Neural progenitor cell (in vitro differentiated cells): Measurements from ENCODE around the gene MCM8.

Experiments used
- EZH2 ChIP-seq: fragments of 200-600 bp; sonication (generic); IDR thresholded peaks from 2 replicates; pipeline ENCODE4 v1.6.1; 2017; ENCODE audit warnings: antibody characterized with exemption, mild to moderate bottlenecking, moderate library complexity
- EZH2phosphoT487 ChIP-seq: fragments of 200-600 bp; sonication (generic); IDR thresholded peaks from 2 replicates; pipeline ENCODE4 v1.6.1; 2017; ENCODE audit warnings: antibody characterized with exemption
- TF ChIP-seq, protein P1 (sequence below): fragments of 200-600 bp; sonication (generic); IDR thresholded peaks from 2 replicates; pipeline ENCODE4 v1.5.1; 2017; ENCODE audit warnings: antibody characterized with exemption, mild to moderate bottlenecking

DNA sequence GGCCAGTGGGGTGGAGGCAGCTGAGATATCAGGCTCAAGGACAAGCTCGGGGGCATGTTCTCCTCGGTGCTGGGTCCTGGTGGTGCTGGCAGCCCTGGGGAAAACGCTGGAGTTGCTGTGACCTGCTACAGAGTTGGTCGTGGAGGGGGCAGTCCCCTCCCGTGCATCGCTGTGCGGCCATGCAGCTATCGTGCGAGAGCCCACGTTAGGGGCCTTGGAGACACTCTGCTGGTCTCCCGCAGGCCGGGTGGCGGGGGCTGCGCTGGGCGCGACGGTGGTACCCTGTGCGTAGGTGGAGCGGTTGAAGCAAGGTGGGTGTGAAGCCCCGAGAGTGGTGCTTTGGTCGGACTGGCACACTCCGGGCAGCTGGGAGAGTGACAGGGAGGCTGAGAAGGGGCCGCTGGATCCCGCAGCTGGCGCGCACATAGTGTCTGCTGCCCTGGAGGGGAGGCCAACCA is 91.4 kb downstream of the MCM8 start:
- no peak for TF ChIP-seq EZH2
- TF ChIP-seq, protein P1, sequence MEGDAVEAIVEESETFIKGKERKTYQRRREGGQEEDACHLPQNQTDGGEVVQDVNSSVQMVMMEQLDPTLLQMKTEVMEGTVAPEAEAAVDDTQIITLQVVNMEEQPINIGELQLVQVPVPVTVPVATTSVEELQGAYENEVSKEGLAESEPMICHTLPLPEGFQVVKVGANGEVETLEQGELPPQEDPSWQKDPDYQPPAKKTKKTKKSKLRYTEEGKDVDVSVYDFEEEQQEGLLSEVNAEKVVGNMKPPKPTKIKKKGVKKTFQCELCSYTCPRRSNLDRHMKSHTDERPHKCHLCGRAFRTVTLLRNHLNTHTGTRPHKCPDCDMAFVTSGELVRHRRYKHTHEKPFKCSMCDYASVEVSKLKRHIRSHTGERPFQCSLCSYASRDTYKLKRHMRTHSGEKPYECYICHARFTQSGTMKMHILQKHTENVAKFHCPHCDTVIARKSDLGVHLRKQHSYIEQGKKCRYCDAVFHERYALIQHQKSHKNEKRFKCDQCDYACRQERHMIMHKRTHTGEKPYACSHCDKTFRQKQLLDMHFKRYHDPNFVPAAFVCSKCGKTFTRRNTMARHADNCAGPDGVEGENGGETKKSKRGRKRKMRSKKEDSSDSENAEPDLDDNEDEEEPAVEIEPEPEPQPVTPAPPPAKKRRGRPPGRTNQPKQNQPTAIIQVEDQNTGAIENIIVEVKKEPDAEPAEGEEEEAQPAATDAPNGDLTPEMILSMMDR, result no peak
- no peak for TF ChIP-seq EZH2phosphoT487
